ENCODE results near the gene ERC1.

The ERC1 gene

DNA sequence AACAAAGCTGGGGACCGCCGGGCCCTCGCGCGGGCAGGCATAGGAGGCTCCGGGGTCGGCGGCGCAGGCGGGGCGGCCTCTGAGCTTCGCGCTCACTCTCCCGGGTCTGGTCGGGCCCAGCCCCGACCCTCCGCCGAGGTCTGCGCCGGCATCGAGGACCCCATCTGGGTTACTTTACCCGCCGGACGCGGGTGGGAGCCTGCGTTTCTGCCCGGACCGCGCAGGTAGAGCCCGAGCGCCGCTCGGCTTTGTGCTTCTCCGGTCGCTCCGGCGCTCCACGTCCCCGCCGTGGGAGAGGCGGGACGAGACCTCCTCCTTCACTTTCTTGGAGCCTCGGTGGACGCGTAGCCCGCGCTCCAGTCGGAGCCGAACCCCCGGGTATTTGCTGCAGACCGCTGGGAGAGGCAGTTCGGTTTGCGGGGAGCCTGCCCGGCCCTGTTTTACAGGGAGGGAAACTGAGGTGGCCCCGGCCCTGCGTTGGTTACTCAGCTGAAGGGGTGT lies 540.2 kb downstream of the ERC1 start:
- TF ChIP-seq, protein P1, sequence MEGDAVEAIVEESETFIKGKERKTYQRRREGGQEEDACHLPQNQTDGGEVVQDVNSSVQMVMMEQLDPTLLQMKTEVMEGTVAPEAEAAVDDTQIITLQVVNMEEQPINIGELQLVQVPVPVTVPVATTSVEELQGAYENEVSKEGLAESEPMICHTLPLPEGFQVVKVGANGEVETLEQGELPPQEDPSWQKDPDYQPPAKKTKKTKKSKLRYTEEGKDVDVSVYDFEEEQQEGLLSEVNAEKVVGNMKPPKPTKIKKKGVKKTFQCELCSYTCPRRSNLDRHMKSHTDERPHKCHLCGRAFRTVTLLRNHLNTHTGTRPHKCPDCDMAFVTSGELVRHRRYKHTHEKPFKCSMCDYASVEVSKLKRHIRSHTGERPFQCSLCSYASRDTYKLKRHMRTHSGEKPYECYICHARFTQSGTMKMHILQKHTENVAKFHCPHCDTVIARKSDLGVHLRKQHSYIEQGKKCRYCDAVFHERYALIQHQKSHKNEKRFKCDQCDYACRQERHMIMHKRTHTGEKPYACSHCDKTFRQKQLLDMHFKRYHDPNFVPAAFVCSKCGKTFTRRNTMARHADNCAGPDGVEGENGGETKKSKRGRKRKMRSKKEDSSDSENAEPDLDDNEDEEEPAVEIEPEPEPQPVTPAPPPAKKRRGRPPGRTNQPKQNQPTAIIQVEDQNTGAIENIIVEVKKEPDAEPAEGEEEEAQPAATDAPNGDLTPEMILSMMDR (conservative IDR thresholded peaks at IDR 0.05; ENCODE audit: low read depth, low read length), result no peak
- Histone ChIP-seq H4K20me1 (ENCODE audit: insufficient read depth) (peaks cover 22% of the 10 kb centered on the region), H3K79me2 (ENCODE audit: insufficient read depth, low read depth) (peaks cover 88% of the 10 kb centered on the region), H2AFZ (ENCODE audit: low read depth) (no peak overlapping the region), H3K27ac (peak overlapping the region; percentile 94), H3K36me3 (ENCODE audit: insufficient read depth) (peaks cover 5% of the 10 kb centered on the region; the same call in 1 of the 2 replicates), H3K27me3 (ENCODE audit: insufficient read depth, low read depth) (no peaks in the 10 kb centered on the region), H3K4me1 (ENCODE audit: low read depth, poor library complexity, severe bottlenecking) (peaks cover 46% of the 10 kb centered on the region), H3K9ac (peak overlapping the region; percentile 94), H3K4me2 (peak overlapping the region; percentile 94; the same call in 1 of the 2 replicates), H3K4me3 (IDR thresholded peaks at IDR 0.05; ENCODE audit: insufficient read depth, low read depth, low read length) (no peak overlapping the region)

DNA sequence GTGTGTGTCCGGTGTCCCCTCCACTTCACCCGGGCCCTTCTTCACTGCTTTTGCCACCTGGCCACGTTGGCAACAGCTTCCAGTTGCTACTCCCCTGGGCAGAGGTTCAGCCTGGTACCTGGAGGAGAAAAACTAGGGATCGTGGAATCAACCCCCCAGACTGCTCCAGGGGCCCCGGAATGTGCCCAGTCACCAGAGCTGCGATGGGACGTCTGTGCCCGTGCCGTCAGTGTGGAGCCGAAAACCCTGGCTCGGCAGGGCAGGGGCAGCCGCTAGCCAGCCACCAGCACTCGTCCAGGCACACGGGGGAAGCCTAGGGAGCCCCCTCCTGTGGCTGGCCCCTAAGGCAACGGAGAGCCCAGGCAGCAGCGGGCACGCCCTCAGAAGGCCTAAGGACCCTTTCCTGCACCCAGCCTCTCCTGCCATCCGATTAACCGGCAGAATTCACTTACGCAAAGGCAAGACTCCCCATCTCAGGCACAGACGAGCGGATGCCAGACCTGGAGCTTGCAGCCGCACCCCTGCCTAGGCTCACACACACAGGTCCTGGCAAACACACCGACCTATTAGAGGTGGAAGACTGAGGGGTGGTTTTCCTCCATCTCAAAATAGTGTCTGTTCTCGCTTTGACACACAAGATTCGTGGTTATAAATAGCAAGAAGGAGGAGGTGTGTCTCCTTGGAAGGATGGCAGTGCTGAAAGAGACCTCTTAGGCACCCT lies 540.8 kb downstream of the ERC1 start:
- H2AFZ ChIP-seq (ENCODE audit: low read depth), result no peak overlapping the region
- peaks cover 27% of the 10 kb centered on the region for H4K20me1 ChIP-seq (ENCODE audit: insufficient read depth)
- H3K27ac ChIP-seq, result peak overlapping the region; percentile 94
- H3K79me2 ChIP-seq (ENCODE audit: insufficient read depth, low read depth), result peaks cover 90% of the 10 kb centered on the region
- no peaks in the 10 kb centered on the region for H3K27me3 ChIP-seq (ENCODE audit: insufficient read depth, low read depth)
- H3K9ac ChIP-seq, result peak overlapping the region; percentile 94
- H3K4me1 ChIP-seq (ENCODE audit: low read depth, poor library complexity, severe bottlenecking), result peaks cover 52% of the 10 kb centered on the region
- TF ChIP-seq, protein P1 (conservative IDR thresholded peaks at IDR 0.05; ENCODE audit: low read depth, low read length), result no peak
- H3K4me2 ChIP-seq, result peak overlapping the region; percentile 94
- no peak overlapping the region for H3K4me3 ChIP-seq (IDR thresholded peaks at IDR 0.05; ENCODE audit: insufficient read depth, low read depth, low read length)
- peaks cover 5% of the 10 kb centered on the region; the same call in 1 of the 2 replicates for H3K36me3 ChIP-seq (ENCODE audit: insufficient read depth)

DNA sequence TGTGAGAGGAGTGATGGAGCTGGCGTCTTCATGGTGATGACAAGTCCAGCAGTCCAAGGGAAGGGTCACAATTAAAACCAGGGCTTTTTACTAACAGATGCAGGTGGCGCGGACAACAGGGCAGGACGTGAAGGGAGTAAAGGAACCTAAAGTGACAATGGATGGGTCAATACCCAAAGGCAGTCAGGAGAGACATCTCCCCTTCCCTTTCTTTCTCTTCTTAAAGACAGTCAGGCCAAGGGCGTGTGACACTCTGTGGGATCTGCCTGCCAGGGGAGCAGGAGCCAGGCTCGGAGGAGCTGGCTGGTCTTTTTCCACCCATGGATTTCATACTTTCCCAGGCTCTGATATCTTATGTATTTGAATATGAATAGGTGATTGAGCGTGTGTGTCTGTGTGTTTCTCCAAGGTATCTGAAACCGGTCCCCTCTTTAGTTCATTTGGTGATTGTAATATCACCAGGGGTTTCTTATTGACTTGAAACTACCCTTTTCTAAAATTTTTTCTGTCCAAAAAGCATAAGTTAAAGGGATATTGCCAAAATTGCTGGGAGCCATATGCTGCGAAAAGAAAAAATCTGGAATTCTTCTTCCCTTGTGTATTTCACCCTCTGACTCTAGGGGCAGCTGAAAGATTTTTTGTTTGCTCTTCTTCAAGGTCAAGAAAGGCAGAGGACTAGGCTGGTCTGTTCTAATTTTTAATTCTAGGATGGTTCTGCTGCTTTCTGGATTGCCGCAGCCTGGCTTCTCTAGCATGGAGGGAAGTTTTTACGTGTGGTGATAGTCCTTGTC lies 541.5 kb downstream of the ERC1 start:
- Histone ChIP-seq H3K4me3 (IDR thresholded peaks at IDR 0.05; ENCODE audit: insufficient read depth, low read depth, low read length) (no peak overlapping the region), H2AFZ (ENCODE audit: low read depth) (no peak overlapping the region), H3K27ac (peak overlapping the region; percentile 94), H3K36me3 (ENCODE audit: insufficient read depth) (peaks cover 5% of the 10 kb centered on the region; the same call in 1 of the 2 replicates), H3K4me2 (peak overlapping the region; percentile 94), H3K79me2 (ENCODE audit: insufficient read depth, low read depth) (peaks cover 90% of the 10 kb centered on the region), H4K20me1 (ENCODE audit: insufficient read depth) (peaks cover 34% of the 10 kb centered on the region), H3K9ac (peak overlapping the region; percentile 94), H3K4me1 (ENCODE audit: low read depth, poor library complexity, severe bottlenecking) (peaks cover 53% of the 10 kb centered on the region), H3K27me3 (ENCODE audit: insufficient read depth, low read depth) (no peaks in the 10 kb centered on the region)
- TF ChIP-seq, protein P1 (conservative IDR thresholded peaks at IDR 0.05; ENCODE audit: low read depth, low read length), result no peak

DNA sequence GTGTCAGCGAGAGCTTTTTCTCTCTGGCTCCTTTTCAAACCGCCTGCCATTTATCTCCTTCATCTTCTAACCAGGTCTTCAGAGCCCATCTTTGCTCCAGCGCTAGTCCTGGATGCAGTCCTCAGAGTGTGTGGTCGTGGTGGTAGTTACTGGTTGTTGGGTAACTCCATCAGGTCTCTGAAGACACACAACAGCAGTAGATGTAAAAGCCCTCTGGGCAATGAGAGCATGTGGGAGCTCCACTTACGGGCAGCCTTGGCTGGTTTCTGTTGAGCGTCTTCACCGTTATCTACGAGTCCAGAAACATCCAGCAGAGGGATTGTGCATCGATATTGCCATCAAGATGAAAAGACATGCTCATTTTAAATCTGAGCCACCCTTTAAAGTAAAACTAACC lies 542.2 kb downstream of the ERC1 start:
- H3K27me3 ChIP-seq (ENCODE audit: insufficient read depth, low read depth), result no peaks in the 10 kb centered on the region
- H3K4me3 ChIP-seq (IDR thresholded peaks at IDR 0.05; ENCODE audit: insufficient read depth, low read depth, low read length), result no peak overlapping the region
- peak overlapping the region; percentile 94 for H3K9ac ChIP-seq
- H3K36me3 ChIP-seq (ENCODE audit: insufficient read depth), result peaks cover 5% of the 10 kb centered on the region; the same call in 1 of the 2 replicates
- peaks cover 90% of the 10 kb centered on the region for H3K79me2 ChIP-seq (ENCODE audit: insufficient read depth, low read depth)
- H3K27ac ChIP-seq, result peak overlapping the region; percentile 94
- H4K20me1 ChIP-seq (ENCODE audit: insufficient read depth), result peaks cover 40% of the 10 kb centered on the region
- H3K4me2 ChIP-seq, result peak overlapping the region; percentile 94
- H3K4me1 ChIP-seq (ENCODE audit: low read depth, poor library complexity, severe bottlenecking), result peaks cover 53% of the 10 kb centered on the region
- TF ChIP-seq, protein P1 (conservative IDR thresholded peaks at IDR 0.05; ENCODE audit: low read depth, low read length), result peak; percentile 27; the same call in 1 of the 2 replicates
- H2AFZ ChIP-seq (ENCODE audit: low read depth), result no peak overlapping the region
